Head of caudate nucleus (tissue), 42 donors: ENCODE measurements around the gene CANT1.

ENCODE experiments used
- DNase-seq, 42 donors: peaks; one replicate each; pipeline versions ENCODE4 v3.0.0 to v3.0.0-alpha.2; 2020 to 2021; ENCODE audit warnings: mixed read lengths in 7 of 42
- intact Hi-C: fragments of 100-400 bp; cut with DNase I; formaldehyde crosslinking; loops from one replicate; pipeline ENCODE4 v1.15.0; 2022

Gene CANT1

GRCh38 chr17:79045001-79045729 is 35.6 kb upstream of the CANT1 start:
- intact Hi-C loops = no loop called here
- peak in 1 of 42 donors; percentile 23 for DNase-seq

- no peak for DNase-seq
- intact Hi-C loops = no loop called here
These were observed 34.9 kb upstream of the CANT1 start for GRCh38 chr17:79044462-79044861.

DNA sequence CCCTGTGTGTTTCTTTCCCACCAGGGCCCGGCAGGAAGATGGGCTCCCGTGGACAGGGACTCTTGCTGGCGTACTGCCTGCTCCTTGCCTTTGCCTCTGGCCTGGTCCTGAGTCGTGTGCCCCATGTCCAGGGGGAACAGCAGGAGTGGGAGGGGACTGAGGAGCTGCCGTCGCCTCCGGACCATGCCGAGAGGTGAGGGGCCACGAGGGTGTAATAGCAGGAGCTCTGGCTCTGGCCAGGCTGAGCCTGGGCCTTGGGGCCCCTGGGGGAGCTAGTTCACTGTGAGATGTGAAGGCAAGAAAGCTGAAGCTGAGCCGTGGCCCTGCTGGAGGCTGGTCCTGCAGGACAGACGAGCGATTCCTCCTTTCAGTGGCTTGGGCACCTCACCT is 34.4 kb upstream of the CANT1 start:
- no peak for DNase-seq
- intact Hi-C loops = no loop called here

GRCh38 chr17:79043191-79043930 is 33.8 kb upstream of the CANT1 start:
- no peak for DNase-seq
- intact Hi-C loops = no loop called here

- peak in 39 of 42 donors; percentile 21 to 83 (median 58) for DNase-seq
- intact Hi-C loops = no loop called here
These were observed 33.0 kb upstream of the CANT1 start for GRCh38 chr17:79042421-79043190.

DNA sequence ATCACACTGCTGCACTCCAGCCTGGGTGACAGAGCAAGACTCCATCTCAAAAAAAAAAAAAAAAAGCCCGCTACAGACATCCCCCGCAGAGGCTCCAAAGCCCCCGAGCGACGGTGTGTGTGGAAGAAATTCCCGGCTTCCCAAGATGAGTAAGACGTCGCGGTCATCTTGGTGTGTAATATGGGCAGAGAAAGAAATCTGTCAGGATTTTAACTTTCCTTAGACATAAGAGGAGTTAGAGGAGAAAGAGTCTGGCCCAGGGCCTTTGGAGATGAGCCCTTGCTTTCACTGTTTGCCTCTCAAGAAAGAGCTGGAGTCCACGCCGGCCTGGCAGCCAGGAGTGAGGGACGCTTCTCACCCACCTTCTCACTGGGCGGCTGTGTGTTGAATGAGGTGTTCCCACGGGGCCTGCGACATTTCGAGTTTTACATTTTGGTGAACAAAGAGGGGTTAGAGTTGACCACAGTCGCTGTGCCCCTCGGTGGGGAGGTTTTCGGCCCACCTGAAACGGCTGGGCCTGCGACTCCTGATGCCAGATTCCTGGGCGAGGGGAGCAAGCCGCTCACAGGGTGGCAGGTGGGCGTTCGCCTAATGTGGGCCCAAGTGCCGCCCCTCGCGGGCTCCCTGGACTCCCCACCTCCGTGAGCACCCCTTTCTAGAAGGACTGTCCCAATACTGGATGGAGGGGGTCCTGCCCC is 32.3 kb upstream of the CANT1 start:
- DNase-seq = peak in 1 of 42 donors; percentile 29
- intact Hi-C loops = no loop called here

DNA sequence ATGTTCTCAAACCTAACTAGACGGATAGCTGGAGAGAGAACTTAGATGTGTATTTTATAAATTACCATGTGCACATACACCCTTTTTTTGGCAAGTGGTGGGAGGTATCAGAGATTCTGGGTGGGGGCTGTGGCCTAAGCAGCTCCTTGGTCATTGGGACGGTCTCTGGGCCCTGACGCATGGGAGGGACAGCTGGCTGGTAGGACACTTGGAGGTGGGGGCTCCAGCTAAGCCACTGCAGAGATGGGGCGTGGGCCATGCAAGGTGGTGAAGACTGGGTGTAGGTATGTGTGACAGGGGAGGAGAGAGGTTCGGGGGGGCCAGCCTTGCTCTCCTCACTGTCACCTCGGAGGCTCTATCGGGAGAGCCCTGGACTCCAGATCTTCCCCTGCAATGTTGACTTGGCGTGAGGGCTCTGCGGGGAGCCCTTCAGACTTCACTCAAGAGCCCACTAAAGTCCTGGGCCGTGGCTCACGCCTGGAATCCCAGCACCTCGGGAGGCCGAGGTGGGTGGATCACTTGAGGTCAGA is 31.5 kb upstream of the CANT1 start:
- DNase-seq = peak in 1 of 42 donors; percentile 17
- intact Hi-C loops = no loop called here

GRCh38 chr17:79039886-79040285 is 30.3 kb upstream of the CANT1 start:
- intact Hi-C loops = no loop called here
- DNase-seq = peak in 1 of 42 donors; percentile 19

- intact Hi-C loops = no loop called here
These were observed 29.6 kb upstream of the CANT1 start for GRCh38 chr17:79039171-79039570.

DNA sequence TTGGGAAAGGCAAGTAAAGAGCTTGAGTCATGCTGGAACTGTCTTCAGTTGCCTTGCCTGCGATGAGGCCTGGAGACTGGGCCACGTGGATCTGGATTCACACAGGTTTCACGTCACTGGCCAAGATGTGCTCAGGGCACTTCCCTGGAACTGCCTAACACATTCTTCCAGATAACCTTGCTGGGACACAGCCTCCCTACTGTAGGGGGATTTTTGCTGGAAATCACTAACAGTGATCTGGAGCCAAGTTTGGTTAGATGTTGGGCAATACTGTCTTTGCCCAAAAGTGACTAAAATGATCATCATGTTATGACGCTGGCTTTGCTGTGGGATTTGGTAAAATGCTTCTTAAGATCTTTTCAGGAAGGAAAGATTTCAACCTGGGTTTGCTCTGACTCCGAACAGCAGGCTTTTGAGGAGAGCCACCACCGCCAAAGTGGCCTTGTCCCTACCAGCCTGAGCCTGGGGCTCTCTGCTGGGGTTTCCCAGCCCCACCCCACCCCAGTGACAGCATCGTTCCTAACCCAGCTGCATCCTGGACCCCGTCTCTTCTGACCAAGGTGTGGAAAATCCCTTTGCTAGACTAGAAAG is 29.1 kb upstream of the CANT1 start:
- DNase-seq = peak in 2 of 42 donors; percentile 1 to 24
- intact Hi-C loops = no loop called here

More at GRCh38 chr17:79039171-79039570, 29.6 kb upstream of the CANT1 start:
- DNase-seq = peak in 3 of 42 donors; percentile 5 to 21 (median 12)

DNA sequence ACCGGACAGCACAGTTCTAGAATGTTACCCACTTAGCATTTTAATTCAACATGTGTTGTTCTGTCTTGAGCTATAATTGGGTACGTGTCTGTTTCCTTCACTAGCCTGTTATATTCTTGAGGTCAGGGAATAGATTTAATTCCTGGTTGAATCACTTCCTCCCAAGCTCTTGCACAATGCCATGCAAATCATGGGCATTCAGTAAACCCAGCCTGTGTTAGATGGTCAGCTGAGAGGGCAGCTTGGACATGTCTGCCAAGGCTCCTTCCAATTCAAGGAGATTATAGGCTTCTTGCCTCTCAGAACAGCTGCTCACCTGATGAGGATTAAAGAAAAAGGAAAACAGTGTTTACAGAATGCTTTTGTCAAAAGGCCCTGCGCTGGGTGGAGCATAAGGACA is 27.0 kb upstream of the CANT1 start:
- intact Hi-C loops = no loop called here
- peak in 8 of 42 donors; percentile 29 to 71 (median 44) for DNase-seq

- intact Hi-C loops = no loop called here
- DNase-seq = no peak
These were observed 26.6 kb upstream of the CANT1 start for GRCh38 chr17:79036181-79036580.

- DNase-seq = no peak
- intact Hi-C loops = no loop called here
These were observed 26.1 kb upstream of the CANT1 start for GRCh38 chr17:79035686-79036085.

- intact Hi-C loops = no loop called here
- DNase-seq = no peak
These were observed 25.4 kb upstream of the CANT1 start for GRCh38 chr17:79034931-79035485.

DNA sequence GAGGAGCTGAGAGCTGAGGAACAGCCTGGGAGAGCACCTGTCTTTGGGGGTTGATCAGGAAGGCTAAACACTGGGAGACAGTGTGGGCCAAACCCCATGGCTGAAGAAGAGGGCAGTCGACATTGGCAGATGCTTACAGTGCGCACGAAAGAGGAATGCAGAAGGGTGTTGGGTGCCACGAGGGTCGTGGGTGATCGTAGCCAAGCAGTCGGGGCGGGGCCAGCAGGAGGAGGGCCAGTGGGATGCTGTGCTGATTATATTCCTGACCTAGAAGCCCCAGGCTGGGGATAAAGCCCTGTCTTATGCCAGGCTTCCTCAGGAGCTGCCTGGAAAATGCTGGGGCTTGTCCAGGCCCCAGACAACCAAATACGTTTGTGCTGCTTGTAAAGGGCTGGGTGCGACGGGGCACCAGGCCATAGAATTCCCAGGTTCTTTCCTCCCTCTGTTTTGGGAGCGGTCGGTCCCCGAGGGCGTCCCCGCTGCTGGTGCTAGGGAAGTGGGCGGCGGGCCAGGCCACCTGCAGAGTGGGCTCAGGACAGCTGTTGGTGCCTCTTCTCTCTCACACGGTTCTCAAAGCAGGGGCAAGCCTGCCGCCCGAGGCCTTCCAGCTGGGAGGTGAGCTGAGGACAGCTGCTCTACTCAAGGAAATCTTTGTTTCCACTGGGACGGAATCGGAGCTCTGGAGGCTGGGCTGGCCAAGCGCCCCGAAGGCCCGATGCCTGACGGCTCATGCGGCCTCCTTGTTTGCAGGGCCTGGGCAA is 24.4 kb upstream of the CANT1 start:
- DNase-seq = peak; percentile 37 to 87 (median 74)
- intact Hi-C loops = no loop called here

- no peak for DNase-seq
- intact Hi-C loops = no loop called here
These were observed 23.6 kb upstream of the CANT1 start for GRCh38 chr17:79033046-79033616.
